Hepatocyte (in vitro differentiated cells): ENCODE data around the gene OPA1. TPM values are rescaled to one million over a fixed set of nuclear protein-coding genes. Genes with fewer than 3 reads are reported as not detected.

ENCODE experiments used
- DNase-seq: peaks from one replicate; pipeline ENCODE4 v3.0.0-alpha.2; 2016; ENCODE audit warnings: low spot score
- H2AFZ ChIP-seq: fragments of 200-600 bp; sonication (generic); 2 replicates; pipeline ENCODE4 v1.6.0; 2016; ENCODE audit warnings: antibody characterized with exemption, mild to moderate bottlenecking
- H3K27ac ChIP-seq: fragments of 200-600 bp; sonication (generic); 2 replicates; pipeline ENCODE4 v1.5.1; 2016; ENCODE audit warnings: mild to moderate bottlenecking
- H3K27me3 ChIP-seq: fragments of 200-600 bp; sonication (generic); 2 replicates; pipeline ENCODE4 v1.6.1; 2016
- H3K36me3 ChIP-seq: fragments of 200-600 bp; sonication (generic); replicated peaks from 2 replicates; pipeline ENCODE4 v1.5.1; 2016; ENCODE audit warnings: low read depth; ENCODE audit not compliant: insufficient read depth
- H3K4me1 ChIP-seq: fragments of 200-600 bp; sonication (generic); 2 replicates; pipeline ENCODE4 v1.5.1; 2016; ENCODE audit warnings: mild to moderate bottlenecking, moderate library complexity; ENCODE audit not compliant: insufficient read depth
- H3K4me2 ChIP-seq: fragments of 200-600 bp; sonication (generic); 2 replicates; pipeline ENCODE4 v1.6.0; 2016
- H3K4me3 ChIP-seq: fragments of 200-600 bp; sonication (generic); 2 replicates; pipeline ENCODE4 v1.5.1; 2016; ENCODE audit warnings: mild to moderate bottlenecking
- H3K79me2 ChIP-seq: fragments of 200-600 bp; sonication (generic); 2 replicates; pipeline ENCODE4 v1.6.0; 2017; ENCODE audit warnings: mild to moderate bottlenecking
- H3K9me2 ChIP-seq: fragments of 200-600 bp; sonication (generic); replicated peaks from 2 replicates; pipeline ENCODE4 v1.6.0; 2017; ENCODE audit warnings: mild to moderate bottlenecking; ENCODE audit not compliant: insufficient read depth
- H3K9me3 ChIP-seq: fragments of 200-600 bp; sonication (generic); 2 replicates; pipeline ENCODE4 v1.5.1; 2016; ENCODE audit warnings: low read depth, mild to moderate bottlenecking
- H4K20me1 ChIP-seq: fragments of 200-600 bp; sonication (generic); 2 replicates; pipeline ENCODE4 v1.6.0; 2016; ENCODE audit warnings: mild to moderate bottlenecking; ENCODE audit not compliant: insufficient read depth, poor library complexity, severe bottlenecking
- EZH2 ChIP-seq: fragments of 200-600 bp; sonication (generic); IDR thresholded peaks from 2 replicates; pipeline ENCODE4 v1.6.1; 2016; ENCODE audit warnings: antibody characterized with exemption, mild to moderate bottlenecking, borderline replicate concordance
- EZH2phosphoT487 ChIP-seq: fragments of 200-600 bp; sonication (generic); IDR thresholded peaks from one replicate; pipeline ENCODE4 v1.6.1; 2018; ENCODE audit warnings: antibody characterized with exemption, mild to moderate bottlenecking, low read depth, moderate library complexity; ENCODE audit not compliant: unreplicated experiment, severe bottlenecking
- WGBS: methylation state at CpG from one replicate; pipeline ENCODE4 v1.1.6; 2016; ENCODE audit warnings: low lambda C conversion rate; ENCODE audit errors: missing lambda C conversion rate; 5-methylcytosine and 5-hydroxymethylcytosine counted together
- polyA plus RNA-seq: library from polyadenylated mRNA; unstranded; fragments of >200 nt; fragmentation: Nextera tagmentation; extraction: Ambion mirVana; gene quantifications from 2 replicates; pipeline ENCODE4 v1.2.1, GENCODE V29; 2016
- total RNA-seq: library from RNA; depleted of rRNA; stranded (reverse); fragments of >200 nt; gene quantifications from 2 replicates; pipeline ENCODE4 v1.2.3, GENCODE V29; 2014
- TF ChIP-seq, protein P1 (sequence below): fragments of 200-600 bp; sonication (generic); IDR thresholded peaks from 2 replicates; pipeline ENCODE4 v1.5.1; 2016; ENCODE audit warnings: antibody characterized with exemption, mild to moderate bottlenecking; ENCODE audit not compliant: poor library complexity

Gene OPA1
- total and polyA plus RNA-seq, 2 experiments from 2014 or later, result 17.7 to 49.0 TPM

DNA sequence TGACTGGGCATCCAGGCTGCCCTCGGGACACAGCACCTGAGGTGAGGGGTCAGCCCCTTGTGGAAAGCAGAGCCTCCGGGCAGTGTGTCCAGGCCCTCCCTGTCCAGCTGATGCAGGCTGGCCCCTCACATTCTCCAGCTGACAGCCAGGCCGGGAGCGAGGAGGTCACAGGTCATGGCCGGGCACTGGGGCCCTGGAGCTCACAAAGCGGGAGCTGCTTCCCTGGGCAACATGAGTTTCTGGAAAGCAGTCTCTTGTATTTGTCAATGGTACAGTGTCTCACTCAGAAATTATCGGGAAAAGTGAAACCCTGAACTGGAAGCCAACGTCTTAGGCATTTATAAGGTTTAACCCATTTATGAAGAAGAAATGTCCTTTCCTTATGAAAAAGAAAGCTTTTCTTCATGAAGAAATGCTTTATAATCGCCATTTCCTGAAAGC is 118.5 kb downstream of the OPA1 start:
- Histone ChIP-seq H3K4me2 (no peak overlapping the region), H3K79me2 (no peaks in the 10 kb centered on the region), H3K9me2 (no peaks in the 10 kb centered on the region), H3K27me3 (no peaks in the 10 kb centered on the region), H2AFZ (no peak overlapping the region), H3K27ac (peak overlapping the region; percentile 19), H3K4me1 (peaks cover 3% of the 10 kb centered on the region), H3K36me3 (no peaks in the 10 kb centered on the region), H3K9me3 (peaks cover 3% of the 10 kb centered on the region), H4K20me1 (no peaks in the 10 kb centered on the region), H3K4me3 (no peak overlapping the region)
- no peak for DNase-seq
- TF ChIP-seq, protein P1, sequence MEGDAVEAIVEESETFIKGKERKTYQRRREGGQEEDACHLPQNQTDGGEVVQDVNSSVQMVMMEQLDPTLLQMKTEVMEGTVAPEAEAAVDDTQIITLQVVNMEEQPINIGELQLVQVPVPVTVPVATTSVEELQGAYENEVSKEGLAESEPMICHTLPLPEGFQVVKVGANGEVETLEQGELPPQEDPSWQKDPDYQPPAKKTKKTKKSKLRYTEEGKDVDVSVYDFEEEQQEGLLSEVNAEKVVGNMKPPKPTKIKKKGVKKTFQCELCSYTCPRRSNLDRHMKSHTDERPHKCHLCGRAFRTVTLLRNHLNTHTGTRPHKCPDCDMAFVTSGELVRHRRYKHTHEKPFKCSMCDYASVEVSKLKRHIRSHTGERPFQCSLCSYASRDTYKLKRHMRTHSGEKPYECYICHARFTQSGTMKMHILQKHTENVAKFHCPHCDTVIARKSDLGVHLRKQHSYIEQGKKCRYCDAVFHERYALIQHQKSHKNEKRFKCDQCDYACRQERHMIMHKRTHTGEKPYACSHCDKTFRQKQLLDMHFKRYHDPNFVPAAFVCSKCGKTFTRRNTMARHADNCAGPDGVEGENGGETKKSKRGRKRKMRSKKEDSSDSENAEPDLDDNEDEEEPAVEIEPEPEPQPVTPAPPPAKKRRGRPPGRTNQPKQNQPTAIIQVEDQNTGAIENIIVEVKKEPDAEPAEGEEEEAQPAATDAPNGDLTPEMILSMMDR, result no peak
- no peak for TF ChIP-seq EZH2
- TF ChIP-seq EZH2phosphoT487, result no peak
- 73% methylated on average over 9 of the region's 9 CpGs for WGBS

- 65% methylated on average over 19 of the region's 19 CpGs for WGBS
- H2AFZ ChIP-seq, result no peak overlapping the region
- no peak for TF ChIP-seq EZH2
- no peak for TF ChIP-seq EZH2phosphoT487
- TF ChIP-seq, protein P1, result no peak
- H3K4me3 ChIP-seq, result no peak overlapping the region
- H3K4me1 ChIP-seq, result peaks cover 3% of the 10 kb centered on the region
- H3K36me3 ChIP-seq, result no peaks in the 10 kb centered on the region
- no peaks in the 10 kb centered on the region for H3K79me2 ChIP-seq
- peak overlapping the region; percentile 21 for H3K27ac ChIP-seq
- no peaks in the 10 kb centered on the region for H3K27me3 ChIP-seq
- H3K4me2 ChIP-seq, result no peak overlapping the region
- peak; percentile 34 for DNase-seq
- no peaks in the 10 kb centered on the region for H4K20me1 ChIP-seq
- no peaks in the 10 kb centered on the region for H3K9me2 ChIP-seq
- peaks cover 3% of the 10 kb centered on the region for H3K9me3 ChIP-seq
Measured at GRCh38 chr3:193711964-193712598, 119.1 kb downstream of the OPA1 start.

GRCh38 chr3:193712938-193713337 is 119.9 kb downstream of the OPA1 start:
- Histone ChIP-seq H4K20me1 (no peaks in the 10 kb centered on the region), H3K4me3 (no peak overlapping the region), H3K27me3 (no peaks in the 10 kb centered on the region), H3K36me3 (no peaks in the 10 kb centered on the region), H3K79me2 (no peaks in the 10 kb centered on the region), H3K4me1 (peaks cover 3% of the 10 kb centered on the region), H3K27ac (no peak overlapping the region), H2AFZ (no peak overlapping the region), H3K4me2 (no peak overlapping the region), H3K9me3 (peaks cover 3% of the 10 kb centered on the region), H3K9me2 (no peaks in the 10 kb centered on the region)
- 95% methylated on average over 5 of the region's 5 CpGs for WGBS
- no peak for DNase-seq
- TF ChIP-seq EZH2phosphoT487, result no peak
- no peak for TF ChIP-seq EZH2
- TF ChIP-seq, protein P1, result no peak
